HG03060 (cell line): ENCODE measurements around the gene CTLA4.

Source experiments
- ATAC-seq: cut with Tn5 transposase; IDR thresholded peaks from one replicate; pipeline ENCODE4 v1.9.1; 2021; ENCODE audit warnings: low read depth, moderate number of reproducible peaks; ENCODE audit not compliant: unreplicated experiment

Gene CTLA4

GRCh38 chr2:203918839-203919238 lies 51.3 kb downstream of the CTLA4 start:
- ATAC-seq, result no peak
